Measurements from ENCODE around the gene FBXO38.

Gene FBXO38, protein sequence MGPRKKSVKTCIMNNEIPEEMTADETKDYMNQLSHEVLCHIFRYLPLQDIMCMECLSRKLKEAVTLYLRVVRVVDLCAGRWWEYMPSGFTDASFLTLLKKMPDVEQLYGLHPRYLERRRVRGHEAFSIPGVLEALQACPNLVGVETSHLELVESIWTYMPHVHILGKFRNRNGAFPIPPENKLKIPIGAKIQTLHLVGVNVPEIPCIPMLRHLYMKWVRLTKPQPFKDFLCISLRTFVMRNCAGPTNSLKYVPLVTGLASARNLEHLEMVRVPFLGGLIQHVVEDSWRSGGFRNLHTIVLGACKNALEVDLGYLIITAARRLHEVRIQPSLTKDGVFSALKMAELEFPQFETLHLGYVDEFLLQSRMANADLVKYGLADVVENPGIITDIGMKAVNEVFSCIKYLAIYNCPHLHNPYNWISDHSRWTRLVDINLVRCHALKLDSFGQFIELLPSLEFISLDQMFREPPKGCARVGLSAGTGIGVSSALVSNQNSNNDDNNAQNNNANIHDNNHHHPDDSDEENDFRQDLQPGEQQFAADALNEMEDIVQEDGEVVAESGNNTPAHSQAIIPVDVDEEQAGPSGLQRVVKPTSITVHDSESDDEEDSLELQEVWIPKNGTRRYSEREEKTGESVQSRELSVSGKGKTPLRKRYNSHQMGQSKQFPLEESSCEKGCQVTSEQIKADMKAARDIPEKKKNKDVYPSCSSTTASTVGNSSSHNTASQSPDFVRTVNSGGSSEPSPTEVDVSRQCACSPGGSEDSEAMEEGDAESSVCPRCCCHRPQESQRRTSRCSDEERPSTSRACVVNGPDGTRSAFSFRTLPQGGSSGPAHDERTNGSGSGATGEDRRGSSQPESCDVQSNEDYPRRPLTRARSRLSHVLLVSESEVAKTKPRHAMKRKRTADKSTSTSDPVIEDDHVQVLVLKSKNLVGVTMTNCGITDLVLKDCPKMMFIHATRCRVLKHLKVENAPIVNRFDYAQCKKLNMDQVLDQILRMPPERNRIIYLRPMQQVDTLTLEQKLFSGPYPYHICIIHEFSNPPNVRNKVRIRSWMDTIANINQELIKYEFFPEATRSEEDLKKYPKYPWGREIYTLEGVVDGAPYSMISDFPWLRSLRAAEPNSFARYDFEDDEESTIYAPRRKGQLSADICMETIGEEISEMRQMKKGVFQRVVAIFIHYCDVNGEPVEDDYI

DNA sequence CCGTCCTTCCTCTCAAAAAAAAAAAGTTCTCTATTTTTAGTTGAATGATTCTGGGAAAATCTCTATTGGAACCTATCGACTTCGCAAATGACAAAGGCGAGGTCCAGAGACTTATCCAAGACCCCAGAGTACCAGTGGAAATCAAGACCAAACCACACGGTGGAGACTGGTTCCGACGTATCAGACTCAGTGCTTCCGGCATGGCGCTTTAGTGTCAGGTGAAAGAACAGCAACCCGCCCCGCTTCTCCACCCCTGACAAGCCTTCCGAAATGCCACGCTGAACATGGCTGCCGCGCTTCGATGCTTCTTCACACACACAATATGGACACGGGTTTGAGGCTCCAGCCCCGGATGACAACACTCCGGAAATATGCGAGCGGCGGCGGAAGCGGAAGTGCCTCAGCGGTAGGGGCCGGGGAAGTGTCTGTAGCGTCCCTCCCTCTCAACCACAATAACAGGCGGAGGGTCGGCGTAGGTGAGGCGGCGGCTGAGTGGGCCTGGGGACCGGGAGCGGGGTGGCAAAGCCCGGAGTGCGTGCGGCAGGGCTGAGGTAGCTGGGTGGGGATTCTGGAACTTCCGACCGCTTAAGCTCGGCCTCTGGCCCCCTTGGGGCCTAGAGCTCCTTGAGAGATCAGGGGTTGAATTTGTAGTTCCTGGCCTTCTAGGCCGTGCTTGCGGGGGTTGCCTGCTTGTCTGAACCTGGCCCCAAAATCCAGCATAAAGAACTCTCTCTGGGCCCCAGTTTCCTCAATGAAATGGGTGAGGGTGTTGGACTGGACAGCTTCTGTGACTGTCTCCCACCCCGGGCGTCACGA is at the start of gene FBXO38:
TSS of gene FBXO38 (plus strand) at position 395 of the 816 bp plus-strand sequence. CDS start 10,819 bp downstream, outside the sequence.
- H3K4me3 ChIP-seq (replicated peaks; ENCODE audit: low read depth, low read length), result peak within 1 kb of the TSS; percentile 82
- TF ChIP-seq CTCF (IDR thresholded peaks at IDR 0.05; ENCODE audit: low read depth, low read length, missing control alignments), result no peak
- DNase-seq (ENCODE audit: extremely low read depth, low read depth), result peak; percentile 91

DNA sequence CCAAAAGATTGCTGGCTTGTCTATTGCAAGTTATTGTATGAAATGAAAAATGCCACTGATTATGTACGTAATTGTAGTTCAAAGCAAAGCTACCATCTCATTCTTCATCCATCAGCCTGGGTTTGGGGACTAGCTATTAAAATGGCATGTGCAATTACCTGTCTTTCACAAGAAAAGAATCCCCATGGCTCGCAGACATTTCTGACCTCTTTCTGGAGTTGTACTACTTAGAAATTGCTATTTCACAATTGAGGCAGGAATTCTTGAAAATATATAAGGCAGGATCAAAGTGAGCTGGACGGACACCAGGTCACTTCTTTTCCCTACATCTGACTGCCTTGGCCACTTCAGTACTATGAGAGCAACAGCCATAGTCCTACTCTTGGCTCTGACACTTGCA is 48.5 kb upstream of the FBXO38 start, which contains the start of gene SPINK9:
TSS of gene SPINK9 (plus strand) at position 301 of the 400 bp plus-strand sequence. CDS start at position 356, 55 bp downstream.
- H3K4me3 ChIP-seq (replicated peaks; ENCODE audit: low read depth, low read length), result no peak within 1 kb of the TSS
- DNase-seq (ENCODE audit: extremely low read depth, low read depth), result no peak
- no peak for TF ChIP-seq CTCF (IDR thresholded peaks at IDR 0.05; ENCODE audit: low read depth, low read length, missing control alignments)

GRCh38 chr5:148336704-148337435 is 46.9 kb upstream of the FBXO38 start:
- TF ChIP-seq CTCF (IDR thresholded peaks at IDR 0.05; ENCODE audit: low read depth, low read length, missing control alignments), result no peak
- DNase-seq (ENCODE audit: extremely low read depth, low read depth), result no peak
- H3K4me3 ChIP-seq (replicated peaks; ENCODE audit: low read depth, low read length), result no peak overlapping the region

- H3K4me3 ChIP-seq (replicated peaks; ENCODE audit: low read depth, low read length), result no peak overlapping the region
- DNase-seq (ENCODE audit: extremely low read depth, low read depth), result no peak
- no peak for TF ChIP-seq CTCF (IDR thresholded peaks at IDR 0.05; ENCODE audit: low read depth, low read length, missing control alignments)
Observed at GRCh38 chr5:148342371-148343045, 41.2 kb upstream of the FBXO38 start.

DNA sequence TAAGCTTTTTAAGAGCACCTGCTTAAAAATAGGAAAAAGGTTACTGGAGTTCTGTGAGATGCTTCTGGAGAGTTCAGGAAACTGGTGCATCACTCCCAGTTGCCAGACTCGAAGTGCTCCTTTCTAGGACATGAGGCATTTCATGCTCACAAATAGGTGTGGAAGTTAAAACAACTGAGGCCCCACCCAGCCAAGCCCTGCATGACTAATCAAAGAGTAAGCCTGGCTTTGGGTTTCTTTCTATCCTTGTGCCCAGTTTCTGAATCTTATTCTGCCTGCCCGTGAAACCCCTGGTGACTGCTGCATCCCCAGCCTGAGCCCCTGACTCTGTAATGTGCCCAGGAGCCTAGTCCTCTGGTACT is 40.7 kb upstream of the FBXO38 start:
- no peak for DNase-seq (ENCODE audit: extremely low read depth, low read depth)
- no peak overlapping the region for H3K4me3 ChIP-seq (replicated peaks; ENCODE audit: low read depth, low read length)
- no peak for TF ChIP-seq CTCF (IDR thresholded peaks at IDR 0.05; ENCODE audit: low read depth, low read length, missing control alignments)
